Astrocyte of the spinal cord (primary cell): ENCODE measurements around the gene MAPKAP1.
A peak's percentile ranks its signal among the peaks of the same experiment; 100 is the strongest.

ENCODE experiments used
- DNase-seq: peaks from one replicate; pipeline ENCODE4 v3.0.0; 2011; ENCODE audit warnings: low read depth, low spot score
- H3K4me3 ChIP-seq: 2 replicates; pipeline ENCODE4 v1.5.1; 2011; ENCODE audit warnings: low read depth, mild to moderate bottlenecking, low read length, moderate library complexity
- CTCF ChIP-seq: IDR thresholded peaks from 2 replicates; pipeline ENCODE4 v1.5.1; 2012; ENCODE audit warnings: low read depth, mild to moderate bottlenecking, low read length, inconsistent platforms
- in situ Hi-C: cut with HindIII; loops from 2 replicates; pipeline ENCODE4 v1.10.0; 2017; ENCODE audit warnings: low sequenced_read_pairs

The MAPKAP1 gene

GRCh38 chr9:125429476-125430160, 277.4 kb downstream of the MAPKAP1 start:
- no peak for TF ChIP-seq CTCF
- no peak for DNase-seq

GRCh38 chr9:125428902-125429467, 278.0 kb downstream of the MAPKAP1 start:
- DNase-seq: no peak
- no peak overlapping the region for H3K4me3 ChIP-seq
- in situ Hi-C loops: no loop called here
- TF ChIP-seq CTCF: no peak

More at GRCh38 chr9:125429476-125430160, 277.4 kb downstream of the MAPKAP1 start:
- H3K4me3 ChIP-seq: no peak overlapping the region
- in situ Hi-C loops: no loop called here

DNA sequence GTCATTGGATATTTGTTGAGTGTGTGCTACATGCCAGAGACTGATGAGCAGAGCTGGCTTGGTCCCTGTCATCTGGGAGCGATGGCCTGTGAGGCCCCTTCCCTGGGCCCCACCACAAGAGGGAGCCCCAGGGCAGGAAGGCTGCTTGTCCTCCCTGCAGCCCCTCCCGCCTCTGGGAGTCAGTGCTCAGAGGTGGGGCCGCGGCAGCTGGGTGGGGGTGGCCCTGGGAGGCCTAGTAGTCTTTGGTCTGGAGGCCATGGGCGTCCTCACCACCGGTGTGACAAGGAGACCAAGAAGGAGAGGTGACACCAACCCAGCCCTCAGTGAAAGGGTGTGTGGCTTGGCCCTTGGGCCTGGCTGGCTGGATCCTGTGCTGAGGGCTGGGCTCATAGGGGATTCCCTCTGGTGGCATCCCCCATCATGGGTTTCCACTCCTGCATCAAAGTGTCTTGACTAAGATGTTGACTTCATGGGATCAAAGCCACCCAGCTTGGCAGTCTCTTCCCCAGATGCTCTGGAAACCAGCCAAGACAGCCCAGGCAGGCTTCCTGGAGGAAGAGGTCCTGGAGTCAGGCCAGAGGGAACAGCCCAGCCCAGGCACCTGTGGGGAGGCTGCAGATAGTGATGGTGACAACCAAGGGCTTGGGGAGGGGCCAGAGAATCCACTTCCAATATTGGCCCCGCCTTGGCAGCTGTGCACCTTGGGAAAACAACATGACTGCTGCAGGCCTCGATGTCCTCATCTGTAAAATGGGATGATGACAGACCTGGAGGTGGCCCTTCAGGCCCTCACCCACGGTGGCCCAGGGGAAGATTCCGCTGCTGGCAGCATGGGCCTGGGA, 278.7 kb downstream of the MAPKAP1 start:
- H3K4me3 ChIP-seq: no peak overlapping the region
- DNase-seq: no peak
- in situ Hi-C loops: no loop called here
- peak; percentile 43 for TF ChIP-seq CTCF

DNA sequence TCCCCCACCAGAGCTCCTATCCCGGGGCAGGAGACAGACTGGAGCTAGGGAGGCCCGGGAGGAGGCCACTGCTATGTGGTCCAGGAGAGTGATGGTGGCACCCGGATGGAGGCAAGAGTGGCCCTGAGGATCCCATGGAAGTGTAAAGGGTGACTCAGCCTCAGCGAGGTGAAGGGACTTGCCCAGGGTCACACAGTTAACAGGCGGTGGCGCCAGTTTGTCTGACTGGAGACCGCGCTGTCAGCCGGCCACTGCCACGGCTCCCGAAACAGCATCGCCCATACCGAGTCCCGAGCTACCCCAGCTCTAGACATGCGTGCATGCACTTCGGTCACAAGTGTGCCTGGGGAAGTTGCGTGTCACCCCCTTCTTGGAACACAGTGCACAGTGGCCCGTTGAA, 279.5 kb downstream of the MAPKAP1 start:
- DNase-seq: no peak
- TF ChIP-seq CTCF: no peak
- in situ Hi-C loops: no loop called here
- H3K4me3 ChIP-seq: no peak overlapping the region

GRCh38 chr9:125426926-125427325, 280.1 kb downstream of the MAPKAP1 start:
- H3K4me3 ChIP-seq: no peak overlapping the region
- in situ Hi-C loops: no loop called here
- no peak for TF ChIP-seq CTCF
- DNase-seq: no peak

- no peak for TF ChIP-seq CTCF
- DNase-seq: no peak
- in situ Hi-C loops: no loop called here
- H3K4me3 ChIP-seq: no peak overlapping the region
These were observed 281.0 kb downstream of the MAPKAP1 start for GRCh38 chr9:125425901-125426515.
